ENCODE measurements around the gene TMEM170B. TPM values are rescaled to one million over a fixed set of nuclear protein-coding genes. Genes with fewer than 3 reads are reported as not detected.

TMEM170B gene
- total RNA-seq, 2 donors from 2014 or later: 1.4 to 1.6 TPM

DNA sequence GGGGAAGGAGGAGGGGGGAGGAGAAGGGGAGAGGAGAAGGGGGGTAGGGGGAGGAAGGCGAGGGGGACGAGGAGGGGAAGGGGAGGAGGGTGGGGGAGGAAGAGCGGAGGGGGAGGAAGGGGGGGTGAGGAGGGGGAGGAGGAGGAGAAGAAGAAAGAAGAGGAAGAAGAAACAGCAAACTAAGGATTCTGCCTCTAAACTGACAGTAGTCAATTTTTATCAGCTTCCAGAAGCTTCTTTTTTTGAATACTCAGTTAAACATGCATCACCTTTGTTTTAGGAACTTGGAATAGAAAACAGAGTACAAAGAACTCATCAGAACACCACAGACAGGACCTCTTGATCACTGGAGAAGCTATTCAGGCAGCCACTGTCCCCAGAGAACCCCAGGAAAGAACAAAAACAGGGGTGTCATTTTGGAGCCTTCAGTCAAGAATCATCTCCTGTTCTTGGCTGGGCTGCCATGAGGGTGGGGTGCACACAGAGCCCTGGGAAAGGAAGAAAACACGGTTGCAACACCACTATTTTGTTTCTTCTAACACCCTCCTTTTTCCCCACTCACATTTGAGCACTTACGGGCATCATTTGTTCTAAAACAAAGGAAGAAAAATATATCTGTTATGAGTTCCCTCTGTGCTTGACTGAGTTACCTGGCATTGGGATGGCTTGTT lies 67.4 kb downstream of the TMEM170B start:
- no peak for ATAC-seq

DNA sequence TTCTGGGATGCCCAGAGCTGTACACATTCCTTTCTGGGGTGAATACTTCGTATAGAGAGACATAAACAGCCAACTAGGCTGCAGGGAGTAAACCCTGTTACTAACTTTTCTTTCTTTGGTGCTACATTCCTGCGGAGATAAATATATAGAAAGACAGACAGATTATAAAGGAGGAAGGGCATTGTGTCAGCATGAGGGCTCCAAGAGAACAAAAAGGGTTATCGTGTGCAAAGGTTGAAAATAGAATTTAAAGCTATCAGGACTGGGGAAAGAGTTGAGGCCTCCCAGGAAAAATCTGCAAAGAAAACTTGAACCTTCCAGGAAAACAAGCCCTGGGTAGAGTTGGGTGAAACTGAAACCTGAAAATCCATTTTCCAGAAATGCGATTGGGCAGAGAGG lies 68.0 kb downstream of the TMEM170B start:
- no peaks in the 10 kb centered on the region for H3K9me3 Mint-ChIP-seq
- H3K27ac Mint-ChIP-seq: no peak overlapping the region
- no peak overlapping the region for H3K4me3 Mint-ChIP-seq
- peaks cover 37 to 38% of the 10 kb centered on the region in 2 donors for H3K27me3 Mint-ChIP-seq
- DNase-seq (ENCODE audit: low spot score): no peak
- ATAC-seq: no peak
- H3K4me1 Mint-ChIP-seq (ENCODE audit: low read depth in 2 of 2): peaks cover 6 to 7% of the 10 kb centered on the region in 2 donors
- no peaks in the 10 kb centered on the region for H3K36me3 Mint-ChIP-seq

More for the DNA sequence above, 67.4 kb downstream of the TMEM170B start:
- Mint-ChIP-seq H3K9me3 (no peaks in the 10 kb centered on the region), H3K4me1 (ENCODE audit: low read depth in 2 of 2) (peaks cover 6 to 7% of the 10 kb centered on the region in 2 donors), H3K27me3 (peaks cover 36 to 39% of the 10 kb centered on the region in 2 donors), H3K36me3 (no peaks in the 10 kb centered on the region), H3K4me3 (no peak overlapping the region), H3K27ac (no peak overlapping the region)
- DNase-seq (ENCODE audit: low spot score): no peak

DNA sequence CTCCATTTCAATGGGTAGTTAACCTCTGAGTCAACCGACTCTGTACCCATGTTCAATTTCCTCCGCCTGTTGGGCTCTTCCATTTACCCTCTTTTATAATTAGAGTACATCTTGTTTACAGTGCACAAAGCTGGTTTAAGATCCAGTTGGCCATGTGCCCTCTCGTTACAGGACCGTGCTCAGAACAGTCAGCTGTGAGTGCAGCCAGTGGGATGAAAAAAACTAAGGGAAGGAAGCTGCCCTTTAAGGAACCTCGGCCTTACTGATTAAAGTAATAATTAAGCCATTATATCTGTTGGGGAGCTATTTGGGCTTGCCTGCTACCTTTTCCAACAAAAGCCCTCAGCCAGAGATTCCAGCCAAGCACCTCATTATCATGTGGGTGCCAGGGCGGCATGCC lies 68.8 kb downstream of the TMEM170B start:
- peaks cover 30 to 33% of the 10 kb centered on the region in 2 donors for H3K27me3 Mint-ChIP-seq
- no peak for ATAC-seq
- H3K4me1 Mint-ChIP-seq (ENCODE audit: low read depth in 2 of 2): peaks cover 6 to 7% of the 10 kb centered on the region in 2 donors

DNA sequence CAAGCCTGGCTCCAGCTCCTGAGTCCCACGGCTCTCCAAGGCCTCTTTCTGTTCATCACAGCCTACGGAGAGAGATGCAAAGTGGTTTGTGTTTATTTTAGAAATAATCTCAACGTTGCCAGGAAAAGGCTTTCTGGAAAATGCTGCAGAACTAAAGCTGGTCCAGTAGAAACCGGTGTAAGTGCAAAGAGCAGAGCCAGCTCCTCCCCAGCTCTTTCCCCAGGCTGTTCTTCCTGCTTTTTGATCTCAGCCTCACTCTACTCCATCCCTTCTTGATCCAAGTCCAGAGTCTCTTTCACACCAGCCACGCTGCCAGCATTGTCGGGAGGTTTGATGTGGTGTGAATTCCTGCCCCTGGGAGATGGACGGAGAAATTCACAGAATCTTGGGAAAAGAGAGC lies 69.8 kb downstream of the TMEM170B start:
- peaks cover 6 to 7% of the 10 kb centered on the region in 2 donors for H3K4me1 Mint-ChIP-seq (ENCODE audit: low read depth in 2 of 2)
- no peak overlapping the region for H3K4me3 Mint-ChIP-seq
- no peak overlapping the region for H3K27ac Mint-ChIP-seq
- ATAC-seq: no peak
- H3K9me3 Mint-ChIP-seq: no peaks in the 10 kb centered on the region
- no peak for DNase-seq (ENCODE audit: low spot score)
- H3K27me3 Mint-ChIP-seq: peaks cover 26 to 31% of the 10 kb centered on the region in 2 donors
- no peaks in the 10 kb centered on the region for H3K36me3 Mint-ChIP-seq

More for the DNA sequence above, 68.8 kb downstream of the TMEM170B start:
- no peak overlapping the region for H3K4me3 Mint-ChIP-seq
- no peaks in the 10 kb centered on the region for H3K36me3 Mint-ChIP-seq
- DNase-seq (ENCODE audit: low spot score): no peak
- H3K9me3 Mint-ChIP-seq: no peaks in the 10 kb centered on the region
- H3K27ac Mint-ChIP-seq: no peak overlapping the region

DNA sequence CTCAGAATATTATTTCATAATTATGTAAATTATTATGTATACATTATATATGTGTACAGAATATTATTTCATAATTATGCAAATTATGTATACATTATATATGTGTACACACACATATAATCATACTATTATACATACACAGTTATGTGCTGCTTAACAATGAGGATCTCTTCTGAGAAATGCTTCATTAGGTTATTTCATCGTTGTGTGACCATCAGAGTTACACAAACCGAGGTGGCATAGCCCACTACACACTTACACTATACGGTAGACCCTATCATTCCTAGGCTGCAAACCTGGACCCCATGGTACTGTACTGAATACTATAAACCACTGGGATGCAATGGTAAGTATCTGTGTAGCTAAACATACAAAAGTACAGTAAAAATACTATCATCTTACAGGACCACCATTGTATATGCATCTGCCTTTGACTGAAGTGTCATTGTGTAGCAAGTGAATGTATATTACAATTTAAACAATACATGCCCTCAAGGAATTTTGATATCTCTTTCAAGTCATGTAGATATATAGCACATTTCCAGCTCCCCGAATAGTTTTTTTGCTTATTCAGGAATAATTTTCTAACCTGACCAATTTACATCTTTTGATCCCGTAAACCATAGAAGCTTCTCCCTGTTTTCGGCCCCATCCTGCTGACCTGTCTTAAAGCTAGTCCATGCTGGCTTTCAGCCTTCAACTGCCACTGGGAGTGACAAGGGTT lies 71.2 kb downstream of the TMEM170B start:
- peaks cover 6 to 7% of the 10 kb centered on the region in 2 donors for H3K4me1 Mint-ChIP-seq (ENCODE audit: low read depth in 2 of 2)
- H3K27ac Mint-ChIP-seq: no peak overlapping the region
- DNase-seq (ENCODE audit: low spot score) (no peak), ATAC-seq (no peak)
- H3K4me3 Mint-ChIP-seq: no peak overlapping the region
- no peaks in the 10 kb centered on the region for H3K9me3 Mint-ChIP-seq
- peaks cover 15 to 25% of the 10 kb centered on the region in 2 donors for H3K27me3 Mint-ChIP-seq
- no peaks in the 10 kb centered on the region for H3K36me3 Mint-ChIP-seq

DNA sequence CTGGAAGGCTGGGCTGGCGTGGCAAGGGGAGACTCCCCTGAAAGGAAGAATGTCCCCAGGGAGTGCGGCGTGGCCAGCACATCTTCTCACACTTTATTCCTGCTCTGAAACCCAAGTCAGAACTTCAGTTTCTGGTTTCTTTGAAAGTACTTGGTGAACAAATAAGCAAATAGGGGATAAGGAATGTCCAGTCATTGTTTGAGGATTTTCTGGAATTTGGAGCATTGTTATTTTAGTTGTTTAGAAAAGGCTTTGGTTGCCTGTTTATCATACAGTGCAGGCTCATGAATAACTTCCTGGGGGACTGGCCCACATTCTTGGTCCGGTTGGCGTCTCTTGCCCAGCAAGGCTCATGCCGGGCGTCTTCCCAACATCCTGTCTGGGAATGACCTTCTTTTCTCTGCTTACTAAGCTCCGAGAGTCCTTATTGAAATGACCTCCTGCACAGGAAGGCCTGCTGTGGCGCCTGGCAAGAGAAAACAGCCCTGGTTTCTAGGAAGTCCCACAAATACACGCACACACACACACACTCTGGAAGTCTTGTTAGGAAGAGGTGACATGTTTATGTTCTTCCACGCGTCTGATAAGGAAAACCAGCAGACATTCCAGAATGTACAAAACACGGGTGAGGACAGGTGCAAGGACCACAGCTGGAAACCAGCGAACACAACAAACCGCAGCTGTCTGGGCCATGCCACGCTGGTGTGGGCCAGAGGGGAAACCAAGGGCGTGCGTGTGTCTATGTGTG lies 71.9 kb downstream of the TMEM170B start:
- DNase-seq (ENCODE audit: low spot score) (no peak), ATAC-seq (no peak)
- no peaks in the 10 kb centered on the region for H3K9me3 Mint-ChIP-seq
- H3K27me3 Mint-ChIP-seq: peaks cover 7 to 18% of the 10 kb centered on the region in 2 donors
- H3K4me3 Mint-ChIP-seq: no peak overlapping the region
- no peak overlapping the region for H3K27ac Mint-ChIP-seq
- no peaks in the 10 kb centered on the region for H3K36me3 Mint-ChIP-seq
- H3K4me1 Mint-ChIP-seq (ENCODE audit: low read depth in 2 of 2): peaks cover 1% of the 10 kb centered on the region in 2 donors

DNA sequence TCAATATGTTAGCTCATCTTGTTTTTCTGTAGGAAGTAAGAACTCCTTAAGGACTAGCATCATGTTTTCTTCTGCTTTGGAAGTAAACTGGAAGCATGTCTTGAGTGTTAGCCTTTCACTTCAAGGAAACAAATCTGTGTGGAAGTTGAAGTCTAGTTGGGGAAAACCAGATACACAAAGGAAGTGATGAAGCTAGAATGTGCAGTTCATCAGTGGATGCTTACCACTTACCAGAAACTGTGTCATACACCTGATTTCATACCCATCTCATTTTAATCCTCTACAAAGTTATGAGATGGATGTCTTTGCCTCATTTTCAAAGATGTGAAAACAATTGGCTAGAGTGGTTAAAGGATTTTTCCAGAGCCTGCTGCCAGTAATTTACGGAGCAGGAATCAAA lies 75.8 kb downstream of the TMEM170B start:
- Mint-ChIP-seq H3K9me3 (no peaks in the 10 kb centered on the region), H3K4me1 (ENCODE audit: low read depth in 2 of 2) (no peaks in the 10 kb centered on the region), H3K27ac (no peak overlapping the region), H3K4me3 (no peak overlapping the region), H3K36me3 (no peaks in the 10 kb centered on the region), H3K27me3 (peaks cover 2 to 4% of the 10 kb centered on the region in 2 donors)
- DNase-seq (ENCODE audit: low spot score): no peak
- no peak for ATAC-seq

DNA sequence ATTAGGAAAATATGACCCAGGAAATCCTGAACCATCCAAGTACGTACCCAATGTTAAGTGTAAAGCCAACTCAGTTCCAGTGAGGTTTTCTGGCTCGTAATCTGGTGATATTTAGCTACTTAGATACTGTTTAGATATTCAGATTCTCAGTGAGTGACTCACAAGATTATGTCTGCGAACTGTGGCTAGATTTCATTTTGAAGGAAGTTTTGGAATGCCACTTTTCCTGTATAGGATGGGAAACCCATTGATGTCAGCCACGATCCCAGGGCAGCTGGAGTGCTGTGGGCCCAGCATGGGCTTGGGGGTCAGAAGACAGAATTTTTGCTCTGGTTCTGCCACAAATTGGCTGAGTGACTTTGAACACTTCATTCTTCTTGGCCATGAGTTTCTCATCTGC lies 76.3 kb downstream of the TMEM170B start:
- Mint-ChIP-seq H3K9me3 (no peaks in the 10 kb centered on the region), H3K4me1 (ENCODE audit: low read depth in 2 of 2) (no peaks in the 10 kb centered on the region), H3K27me3 (peaks cover 2 to 7% of the 10 kb centered on the region in 2 donors), H3K4me3 (no peak overlapping the region), H3K27ac (no peak overlapping the region), H3K36me3 (no peaks in the 10 kb centered on the region)
- ATAC-seq: no peak
- no peak for DNase-seq (ENCODE audit: low spot score)

DNA sequence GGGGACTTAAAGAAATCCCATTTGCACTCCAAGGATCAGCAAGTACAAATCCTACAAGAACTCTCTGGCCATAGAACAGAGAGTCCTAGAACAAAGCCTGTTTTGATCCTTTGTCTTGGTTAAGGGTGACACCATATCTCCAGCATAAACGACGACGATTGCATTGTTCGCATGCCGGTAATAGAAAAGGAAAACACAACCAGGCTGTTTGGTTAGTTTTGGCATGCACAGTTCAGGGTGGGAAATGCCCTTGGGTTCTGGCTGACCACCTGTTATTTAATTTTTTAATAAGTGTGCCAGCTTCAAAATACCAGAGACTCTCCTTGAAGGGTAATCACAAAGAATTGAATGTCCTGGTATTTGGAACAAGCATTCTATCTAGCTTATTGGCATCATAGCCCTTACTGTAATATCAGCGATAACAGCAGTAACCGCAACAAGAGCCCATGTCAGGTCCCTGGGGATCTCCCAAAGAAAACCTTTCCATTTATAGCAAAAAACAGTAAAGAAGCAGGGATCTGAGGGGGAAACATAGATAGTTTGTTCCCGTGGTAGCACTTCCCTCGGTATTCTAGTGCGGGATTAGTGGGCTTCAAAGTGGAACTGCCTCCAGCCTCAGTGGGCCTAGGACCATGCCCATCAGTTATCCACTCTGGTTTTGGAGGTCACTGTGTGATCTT lies 77.1 kb downstream of the TMEM170B start:
- DNase-seq (ENCODE audit: low spot score) (no peak), ATAC-seq (no peak)
- Mint-ChIP-seq H3K27me3 (peaks cover 2 to 7% of the 10 kb centered on the region in 2 donors), H3K9me3 (no peaks in the 10 kb centered on the region), H3K4me1 (ENCODE audit: low read depth in 2 of 2) (no peaks in the 10 kb centered on the region), H3K27ac (no peak overlapping the region), H3K36me3 (no peaks in the 10 kb centered on the region), H3K4me3 (no peak overlapping the region)

DNA sequence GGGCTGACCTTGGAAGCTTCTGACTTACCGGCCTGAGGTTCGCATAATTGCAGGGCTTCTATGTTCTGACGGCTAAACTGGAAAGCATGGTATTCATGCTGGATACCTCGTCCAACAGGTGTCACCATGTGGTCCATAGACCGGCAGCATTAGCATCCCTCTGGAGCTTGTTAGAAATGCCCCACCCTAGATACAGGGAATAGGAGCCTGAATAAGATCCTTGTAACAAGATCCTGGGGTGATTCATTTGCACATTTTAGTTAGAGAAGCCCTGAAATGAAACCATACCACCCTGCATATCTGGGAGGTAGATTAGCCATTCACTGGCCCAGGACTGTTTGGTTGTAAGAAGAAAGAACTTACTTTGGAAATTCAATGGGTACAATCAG lies 77.7 kb downstream of the TMEM170B start:
- no peak for ATAC-seq
- H3K9me3 Mint-ChIP-seq: no peaks in the 10 kb centered on the region
- peaks cover 2 to 7% of the 10 kb centered on the region in 2 donors for H3K27me3 Mint-ChIP-seq
- no peak overlapping the region for H3K27ac Mint-ChIP-seq
- no peak overlapping the region for H3K4me3 Mint-ChIP-seq
- no peak for DNase-seq (ENCODE audit: low spot score)
- no peaks in the 10 kb centered on the region for H3K4me1 Mint-ChIP-seq (ENCODE audit: low read depth in 2 of 2)
- no peaks in the 10 kb centered on the region for H3K36me3 Mint-ChIP-seq

DNA sequence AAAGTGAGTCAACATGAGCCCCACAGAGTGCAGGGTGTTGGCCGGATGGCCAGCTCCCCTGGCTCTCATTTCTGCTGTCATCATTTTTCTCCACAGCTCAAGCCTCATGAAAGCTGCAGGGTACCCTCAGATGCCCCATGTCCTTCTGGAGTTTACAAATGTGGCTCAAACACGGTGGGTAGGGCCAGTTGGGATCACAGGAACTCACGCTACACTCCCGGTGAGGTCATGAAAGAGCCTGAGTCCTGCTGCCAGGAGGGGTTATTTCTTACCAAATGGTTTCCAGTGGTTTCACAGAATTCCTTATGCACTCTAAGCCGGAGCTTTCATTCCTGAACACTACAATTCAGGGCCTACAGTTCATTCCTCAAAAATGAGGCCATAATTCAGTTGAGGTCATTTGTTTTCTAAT lies 78.7 kb downstream of the TMEM170B start:
- Mint-ChIP-seq H3K36me3 (no peaks in the 10 kb centered on the region), H3K4me3 (no peak overlapping the region), H3K9me3 (no peaks in the 10 kb centered on the region), H3K4me1 (ENCODE audit: low read depth in 2 of 2) (no peaks in the 10 kb centered on the region), H3K27me3 (peaks cover 0 to 7% of the 10 kb centered on the region in 2 donors), H3K27ac (no peak overlapping the region)
- DNase-seq (ENCODE audit: low spot score) (no peak), ATAC-seq (no peak)

DNA sequence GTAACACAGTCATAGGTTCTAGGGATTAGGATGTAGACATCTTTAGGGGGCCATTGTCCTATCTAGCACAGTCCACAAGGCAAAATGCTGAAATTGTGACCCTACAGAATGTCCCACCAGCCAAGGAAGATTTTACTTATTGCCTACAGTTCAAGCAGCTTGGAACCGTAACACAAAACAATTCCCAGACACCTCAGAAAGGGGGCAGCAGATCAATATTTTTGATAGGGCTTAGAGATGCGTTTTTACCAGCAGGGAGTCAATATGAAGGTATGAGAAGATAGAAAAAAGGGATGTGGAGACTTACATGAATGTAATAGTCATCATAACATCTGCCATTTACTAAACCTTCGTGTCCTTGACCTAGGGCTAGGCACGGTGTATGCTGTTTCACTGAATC lies 81.0 kb downstream of the TMEM170B start:
- Mint-ChIP-seq H3K4me3 (no peak overlapping the region), H3K36me3 (no peaks in the 10 kb centered on the region), H3K27me3 (peaks cover 0 to 7% of the 10 kb centered on the region in 2 donors), H3K4me1 (ENCODE audit: low read depth in 2 of 2) (no peaks in the 10 kb centered on the region), H3K9me3 (no peaks in the 10 kb centered on the region), H3K27ac (no peak overlapping the region)
- no peak for DNase-seq (ENCODE audit: low spot score)
- ATAC-seq: no peak

DNA sequence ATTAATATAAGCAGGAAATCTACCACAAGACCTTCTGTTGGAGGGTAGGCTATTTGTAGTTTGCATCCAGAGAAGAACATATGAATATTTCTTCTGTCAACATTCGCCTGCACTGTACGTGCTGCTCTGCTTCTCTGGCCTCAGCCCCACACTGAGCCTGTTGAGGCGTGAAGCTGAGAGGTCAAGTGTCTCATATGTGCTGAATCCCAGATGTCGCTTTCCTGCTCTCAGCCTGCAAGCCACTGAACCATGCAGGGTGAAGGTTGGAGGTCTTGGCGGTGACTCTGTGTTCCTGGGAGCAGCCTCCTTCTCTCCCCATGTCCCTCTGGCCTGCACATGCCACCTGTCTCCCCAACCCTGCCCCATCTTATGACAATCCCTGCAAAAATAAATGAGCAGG lies 83.6 kb downstream of the TMEM170B start:
- H3K9me3 Mint-ChIP-seq: no peaks in the 10 kb centered on the region
- peak in 1 of 2 donors; percentile 52 for ATAC-seq
- H3K4me3 Mint-ChIP-seq: no peak overlapping the region
- H3K4me1 Mint-ChIP-seq (ENCODE audit: low read depth in 2 of 2): no peaks in the 10 kb centered on the region
- no peak for DNase-seq (ENCODE audit: low spot score)
- peaks cover 2 to 16% of the 10 kb centered on the region in 2 donors for H3K27me3 Mint-ChIP-seq
- no peaks in the 10 kb centered on the region for H3K36me3 Mint-ChIP-seq
- H3K27ac Mint-ChIP-seq: no peak overlapping the region

Data from natural killer cell treated with Interleukin-12 subunit alpha and Interleukin-12 subunit beta and Interleukin-15 and Interleukin-18, amount 100 ng/mL, for 72 hours (primary cell).